ENCODE results near the gene TMPRSS2.

DNA sequence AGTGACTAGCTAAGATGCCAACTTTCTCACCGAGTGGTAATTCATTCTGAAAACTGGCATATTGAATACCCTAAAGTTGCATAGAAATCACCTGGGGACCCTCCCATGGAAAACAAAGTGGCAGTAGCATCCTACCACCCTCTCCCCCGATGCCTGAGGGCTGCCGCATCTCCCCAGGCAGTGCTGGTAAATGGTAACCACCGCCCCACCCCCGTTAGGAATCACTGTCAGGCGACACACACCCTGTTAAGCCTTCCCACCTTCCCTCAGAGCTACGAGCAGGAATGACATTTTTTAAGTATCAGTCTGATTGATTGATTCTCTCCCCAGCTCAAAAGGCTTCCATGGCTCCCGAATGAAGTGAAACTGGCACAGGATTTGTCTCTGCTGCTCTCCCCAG is 28.3 kb downstream of the TMPRSS2 start:
- TF ChIP-seq CTCF (IDR thresholded peaks at IDR 0.05) (no peak), POLR2AphosphoS5 (IDR thresholded peaks at IDR 0.05) (no peak)

Data from gastroesophageal sphincter (tissue), 3 donors.